HEK293T (cell line): Measurements from ENCODE around the gene OR1F1.
"Not testable (repeated sequence)": the region's sequence is repeated elsewhere in the genome, so short reads cannot be mapped to it uniquely, and the experiment has no call there.

ENCODE experiments used
- CTCF ChIA-PET: fragments of 350-600 bp; formaldehyde crosslinking; extraction: SDS; loops from one replicate; lab custom pipeline; 2021; ENCODE audit warnings: antibody characterized with exemption, inconsistent platforms; lab: Yijun Ruan, JAX
- POLR2A ChIA-PET: fragments of 350-600 bp; formaldehyde crosslinking; extraction: SDS; loops from one replicate; lab custom pipeline; 2020; ENCODE audit warnings: antibody characterized with exemption, inconsistent platforms; lab: Yijun Ruan, JAX
- DNase-seq: peaks from one replicate; pipeline ENCODE4 v3.0.0; 2012; ENCODE audit warnings: mixed read lengths; ENCODE audit errors: extremely low spot score
- ARNT ChIP-seq: fragments of 450-650 bp; IDR thresholded peaks from 2 replicates; pipeline ENCODE4 v1.6.1; 2017; ENCODE audit warnings: mild to moderate bottlenecking
- BHLHE40 ChIP-seq: fragments of 450-650 bp; IDR thresholded peaks from 2 replicates; pipeline ENCODE4 v1.6.1; 2016; ENCODE audit warnings: mild to moderate bottlenecking, moderate library complexity, borderline replicate concordance
- CTBP1 ChIP-seq: fragments of 450-650 bp; IDR thresholded peaks from 2 replicates; pipeline ENCODE4 v1.6.1; 2016; ENCODE audit warnings: borderline replicate concordance
- ELF4 ChIP-seq: fragments of 450-650 bp; IDR thresholded peaks from 2 replicates; pipeline ENCODE4 v1.6.1; 2017; ENCODE audit warnings: antibody characterized with exemption
- FOXA1 ChIP-seq: fragments of 450-650 bp; IDR thresholded peaks from 2 replicates; pipeline ENCODE4 v1.6.1; 2016; ENCODE audit warnings: mild to moderate bottlenecking
- FOXK2 ChIP-seq: fragments of 450-650 bp; IDR thresholded peaks from 2 replicates; pipeline ENCODE4 v1.6.1; 2016; ENCODE audit warnings: mild to moderate bottlenecking
- FOXM1 ChIP-seq: fragments of 450-650 bp; IDR thresholded peaks from 2 replicates; pipeline ENCODE4 v1.6.1; 2017; ENCODE audit warnings: mild to moderate bottlenecking, borderline replicate concordance
- HDGF ChIP-seq: fragments of 450-650 bp; IDR thresholded peaks from 2 replicates; pipeline ENCODE4 v1.6.1; 2017; ENCODE audit warnings: antibody characterized with exemption, borderline replicate concordance
- L3MBTL2 ChIP-seq: fragments of 450-650 bp; conservative IDR thresholded peaks from 2 replicates; pipeline ENCODE4 v1.6.1; 2016; ENCODE audit warnings: mild to moderate bottlenecking
- LEF1 ChIP-seq: fragments of 450-650 bp; IDR thresholded peaks from 2 replicates; pipeline ENCODE4 v1.6.1; 2017; ENCODE audit warnings: mild to moderate bottlenecking, borderline replicate concordance
- NFRKB ChIP-seq: fragments of 450-650 bp; IDR thresholded peaks from 2 replicates; pipeline ENCODE4 v1.6.1; 2016; ENCODE audit warnings: mild to moderate bottlenecking, moderate library complexity
- PKNOX1 ChIP-seq: fragments of 450-650 bp; IDR thresholded peaks from 2 replicates; pipeline ENCODE4 v1.6.1; 2016
- SP1 ChIP-seq: fragments of 450-650 bp; IDR thresholded peaks from 2 replicates; pipeline ENCODE4 v1.6.1; 2017
- SUZ12 ChIP-seq: fragments of 450-650 bp; IDR thresholded peaks from 2 replicates; pipeline ENCODE4 v1.6.1; 2016; ENCODE audit warnings: mild to moderate bottlenecking
- TARDBP ChIP-seq: fragments of 450-650 bp; IDR thresholded peaks from 2 replicates; pipeline ENCODE4 v1.6.1; 2016
- ZNF384 ChIP-seq: fragments of 450-650 bp; IDR thresholded peaks from 2 replicates; pipeline ENCODE4 v1.6.1; 2016

Gene OR1F1

GRCh38 chr16:3193221-3194212, 5.5 kb downstream of the OR1F1 start:
- DNase-seq = no peak
- ChIA-PET CTCF (no interaction called here), POLR2A (no interaction called here)
- TF ChIP-seq ELF4 = no peak
- no peak for TF ChIP-seq FOXK2
- TF ChIP-seq ARNT = no peak
- TF ChIP-seq NFRKB = no peak
- TF ChIP-seq CTBP1 = no peak
- no peak for TF ChIP-seq FOXM1
- no peak for TF ChIP-seq TARDBP
- TF ChIP-seq PKNOX1 = no peak
- no peak for TF ChIP-seq SP1

- ChIA-PET POLR2A (no interaction called here), CTCF (interaction anchor here (0.7 kb wide), 1 partner anchor 126 kb away, joined by 3 read pairs; no protein-coding TSS in a partner anchor)
- no peak for TF ChIP-seq TARDBP
- TF ChIP-seq SUZ12 = no peak
- TF ChIP-seq ZNF384 = no peak
- TF ChIP-seq FOXM1 = no peak
- no peak for TF ChIP-seq ARNT
- TF ChIP-seq FOXK2 = no peak
- no peak for TF ChIP-seq BHLHE40
- no peak for TF ChIP-seq SP1
- no peak for TF ChIP-seq L3MBTL2
- TF ChIP-seq NFRKB = no peak
- TF ChIP-seq CTBP1 = no peak
- TF ChIP-seq ELF4 = no peak
- TF ChIP-seq PKNOX1 = no peak
- TF ChIP-seq HDGF = no peak
- TF ChIP-seq FOXA1 = no peak
- no peak for DNase-seq
Measured at GRCh38 chr16:3194792-3195191, 6.8 kb downstream of the OR1F1 start.

DNA sequence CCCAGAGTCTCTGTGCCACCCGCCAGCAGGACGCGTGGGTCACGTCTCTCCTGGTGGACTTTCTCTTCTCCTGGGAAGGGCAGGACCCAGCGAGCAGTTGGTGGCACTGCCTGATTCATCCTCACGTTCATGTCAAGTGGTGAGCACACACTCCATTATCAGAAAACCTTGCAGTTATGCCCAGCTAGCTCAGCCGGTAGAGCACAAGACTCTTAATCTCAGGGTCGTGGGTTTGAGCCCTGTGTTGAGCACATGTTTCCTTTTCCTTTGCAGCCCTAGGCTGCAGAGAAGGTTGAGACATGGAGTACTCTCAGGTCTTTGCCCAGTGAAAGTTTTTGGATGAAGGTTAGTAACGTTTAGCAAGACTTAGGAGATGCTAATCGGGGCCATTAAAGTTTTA, 8.0 kb downstream of the OR1F1 start:
- ChIA-PET POLR2A (interaction anchor here (0.7 kb wide), 1 partner anchor 18 kb away, joined by 4 read pairs; no protein-coding TSS in a partner anchor), CTCF (no interaction called here)
- TF ChIP-seq L3MBTL2 = no peak
- no peak for DNase-seq

GRCh38 chr16:3197694-3198333, 9.8 kb downstream of the OR1F1 start:
- DNase-seq, CTCF ChIA-PET, POLR2A ChIA-PET: not testable (repeated sequence)

DNA sequence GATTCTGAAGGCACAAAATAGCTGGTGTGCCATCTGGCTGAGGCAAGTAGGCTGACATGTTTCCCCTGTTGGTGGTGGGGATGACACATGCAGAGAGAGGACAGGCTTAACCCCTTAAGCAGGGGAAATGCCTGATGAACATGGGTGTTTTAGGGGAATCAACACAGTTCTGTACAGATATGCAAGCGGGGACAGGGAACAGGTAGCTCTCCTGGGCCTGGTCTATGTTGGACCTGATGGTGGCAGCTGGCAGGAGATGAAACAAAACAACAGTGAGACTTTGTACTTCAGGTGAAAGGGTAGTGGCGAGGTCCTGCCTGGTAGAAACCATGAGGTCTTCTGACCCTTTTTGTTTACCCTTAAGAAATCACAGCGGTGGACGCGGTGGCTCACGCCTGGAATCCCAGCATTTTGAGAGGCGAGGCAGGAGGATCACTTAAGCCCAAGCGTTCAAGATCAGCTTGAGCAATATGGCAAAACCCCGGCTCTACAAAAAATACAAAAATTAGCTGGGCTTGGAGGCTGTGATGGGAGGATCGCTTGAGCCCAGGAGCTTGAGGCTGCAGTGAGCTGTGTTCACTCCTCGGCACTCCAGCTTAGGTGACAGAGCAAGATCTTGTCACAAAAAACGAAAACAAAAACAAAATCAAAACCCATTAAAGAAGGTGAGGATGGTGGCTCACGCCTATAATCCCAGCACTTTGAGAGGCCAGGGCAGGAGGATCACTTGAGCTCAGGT, 10.5 kb downstream of the OR1F1 start:
- ChIA-PET CTCF (no interaction called here), POLR2A (no interaction called here)
- no peak for TF ChIP-seq ELF4
- no peak for TF ChIP-seq BHLHE40
- no peak for TF ChIP-seq CTBP1
- no peak for TF ChIP-seq FOXM1
- no peak for TF ChIP-seq PKNOX1
- no peak for TF ChIP-seq LEF1
- TF ChIP-seq FOXA1 = no peak
- TF ChIP-seq HDGF = no peak
- TF ChIP-seq L3MBTL2 = no peak
- TF ChIP-seq SUZ12 = no peak
- TF ChIP-seq ZNF384 = no peak
- no peak for TF ChIP-seq FOXK2
- TF ChIP-seq ARNT = no peak
- DNase-seq = no peak

DNA sequence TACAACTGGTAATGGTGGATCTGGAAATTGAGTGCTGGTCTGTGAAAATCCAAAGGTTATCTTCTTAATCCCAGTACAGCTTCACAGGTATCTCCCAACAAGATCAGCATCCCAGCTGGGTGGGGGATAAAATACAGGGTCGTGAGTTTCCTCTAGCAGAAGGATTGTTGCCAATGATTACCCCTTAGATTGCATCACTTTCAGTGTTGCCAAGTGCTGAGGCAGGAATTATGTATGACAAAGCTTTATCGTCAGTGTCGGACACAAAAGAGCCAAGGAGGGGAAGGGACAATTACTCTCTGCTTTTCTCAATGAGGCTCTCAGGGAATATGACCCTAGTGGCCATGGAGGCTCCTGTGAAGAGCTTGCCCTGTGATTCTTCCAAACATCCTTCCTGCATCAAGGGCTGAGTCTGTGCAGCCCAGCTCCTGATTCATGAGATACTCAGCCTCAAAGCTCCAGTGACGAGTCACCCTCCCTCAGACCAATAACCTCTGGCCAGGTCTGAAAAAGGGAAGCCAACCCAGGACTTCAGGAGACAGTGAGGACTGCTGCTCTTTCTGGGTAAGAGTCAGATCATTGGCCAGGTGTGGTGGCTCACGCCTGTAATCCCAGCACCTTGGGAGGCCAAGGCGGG, 15.0 kb downstream of the OR1F1 start:
- TF ChIP-seq HDGF (no peak), SUZ12 (no peak), TARDBP (no peak), FOXK2 (no peak), ELF4 (no peak)
- ChIA-PET POLR2A (no interaction called here), CTCF (no interaction called here)
- no peak for DNase-seq

- POLR2A ChIA-PET, CTCF ChIA-PET, DNase-seq: not testable (repeated sequence)
Measured at GRCh38 chr16:3205939-3206338, 17.9 kb downstream of the OR1F1 start.
